Stomach (tissue), 4 donors: ENCODE measurements around the gene UBAC1.

Experiments used
- CTCF ChIP-seq, 7 experiments: fragments of 450-650 bp in 4 of 7; fragments of 200-600 bp in 3 of 7; sonication (generic) in 3 of 7; IDR thresholded peaks; one replicate each; pipeline ENCODE4 v1.5.1; 2016 to 2019; ENCODE audit warnings: antibody characterized with exemption in 7 of 7, control low read depth in 2 of 7, mild to moderate bottlenecking in 1 of 7
- EP300 ChIP-seq: sonication (generic); formaldehyde crosslinking; IDR thresholded peaks from one replicate; pipeline ENCODE4 v1.6.1; 2017; ENCODE audit warnings: antibody characterized with exemption
- POLR2A ChIP-seq, 4 donors: fragments of 450-650 bp; IDR thresholded peaks; one replicate each; pipeline ENCODE4 v1.6.1; 2016; ENCODE audit warnings: antibody characterized with exemption in 4 of 4, control low read depth in 2 of 4, mild to moderate bottlenecking in 1 of 4, moderate library complexity in 1 of 4

- TF ChIP-seq CTCF (IDR thresholded peaks at IDR 0.05) (no peak), POLR2A (IDR thresholded peaks at IDR 0.05) (no peak), EP300 (no peak)
Measured at GRCh38 chr9:135971111-135971766, 10.1 kb upstream of the UBAC1 start.
